ENCODE results near the gene GCHFR.
A peak's percentile ranks its signal among the peaks of the same experiment; 100 is the strongest.

The GCHFR gene

GRCh38 chr15:40763801-40764628, at the start of gene GCHFR:
Gene GCHFR (plus strand): TSS chr15:40764068. CDS start chr15:40764181, 113 bp downstream.
- DNase-seq (ENCODE audit: low read depth in 2 of 2): peak in 1 of 2 donors; percentile 59

- DNase-seq (ENCODE audit: low read depth in 2 of 2): no peak
Measured at GRCh38 chr15:40714144-40714543, 49.7 kb upstream of the GCHFR start.

- no peak for DNase-seq (ENCODE audit: low read depth in 2 of 2)
Measured at GRCh38 chr15:40716165-40716564, 47.7 kb upstream of the GCHFR start.

GRCh38 chr15:40721701-40722100, 42.2 kb upstream of the GCHFR start:
- no peak for DNase-seq (ENCODE audit: low read depth in 2 of 2)

GRCh38 chr15:40722354-40722753, 41.5 kb upstream of the GCHFR start:
- no peak for DNase-seq (ENCODE audit: low read depth in 2 of 2)

- no peak for DNase-seq (ENCODE audit: low read depth in 2 of 2)
Measured at GRCh38 chr15:40722934-40723333, 40.9 kb upstream of the GCHFR start.

GRCh38 chr15:40723919-40724318, 39.9 kb upstream of the GCHFR start:
- no peak for DNase-seq (ENCODE audit: low read depth in 2 of 2)

- no peak for DNase-seq (ENCODE audit: low read depth in 2 of 2)
Measured at GRCh38 chr15:40731034-40731433, 32.8 kb upstream of the GCHFR start.

GRCh38 chr15:40736575-40736974, 27.3 kb upstream of the GCHFR start:
- DNase-seq (ENCODE audit: low read depth in 2 of 2): no peak

GRCh38 chr15:40737048-40737447, 26.8 kb upstream of the GCHFR start:
- DNase-seq (ENCODE audit: low read depth in 2 of 2): no peak

GRCh38 chr15:40739047-40739446, 24.8 kb upstream of the GCHFR start:
- no peak for DNase-seq (ENCODE audit: low read depth in 2 of 2)

GRCh38 chr15:40739854-40740253, 24.0 kb upstream of the GCHFR start:
- DNase-seq (ENCODE audit: low read depth in 2 of 2): no peak

GRCh38 chr15:40743485-40743901, 20.4 kb upstream of the GCHFR start:
- no peak for DNase-seq (ENCODE audit: low read depth in 2 of 2)

GRCh38 chr15:40743921-40744814, 19.7 kb upstream of the GCHFR start:
- DNase-seq (ENCODE audit: low read depth in 2 of 2): peak in 1 of 2 donors; percentile 44

GRCh38 chr15:40744815-40745152, 19.1 kb upstream of the GCHFR start:
- no peak for DNase-seq (ENCODE audit: low read depth in 2 of 2)

GRCh38 chr15:40746916-40747418, 16.9 kb upstream of the GCHFR start:
- DNase-seq (ENCODE audit: low read depth in 2 of 2): no peak

GRCh38 chr15:40747685-40748631, 15.9 kb upstream of the GCHFR start:
- DNase-seq (ENCODE audit: low read depth in 2 of 2): no peak

- DNase-seq (ENCODE audit: low read depth in 2 of 2): no peak
Measured at GRCh38 chr15:40749151-40749630, 14.7 kb upstream of the GCHFR start.

- no peak for DNase-seq (ENCODE audit: low read depth in 2 of 2)
Measured at GRCh38 chr15:40750885-40751284, 13.0 kb upstream of the GCHFR start.

- no peak for DNase-seq (ENCODE audit: low read depth in 2 of 2)
Measured at GRCh38 chr15:40751745-40752144, 12.1 kb upstream of the GCHFR start.

- no peak for DNase-seq (ENCODE audit: low read depth in 2 of 2)
Measured at GRCh38 chr15:40754574-40754882, 9.3 kb upstream of the GCHFR start.
